Smooth muscle cell (in vitro differentiated cells): ENCODE data around the gene PLEKHG1. TPM values are rescaled to one million over a fixed set of nuclear protein-coding genes. Genes with fewer than 3 reads are reported as not detected.

Experiments
- DNase-seq: peaks from one replicate; lab custom pipeline; 2025; ENCODE audit not compliant: unreplicated experiment; lab: John Stamatoyannopoulos, UW
- H2AFZ ChIP-seq: fragments of 200-600 bp; sonication (generic); 2 replicates; pipeline ENCODE4 v1.6.0; 2016; ENCODE audit warnings: antibody characterized with exemption, low read depth, mild to moderate bottlenecking
- H3F3A ChIP-seq: fragments of 200-600 bp; sonication (generic); 2 replicates; pipeline ENCODE4 v1.6.0; 2017; ENCODE audit warnings: antibody characterized with exemption, low read depth
- H3K27ac ChIP-seq: fragments of 200-600 bp; sonication (generic); 2 replicates; pipeline ENCODE4 v1.5.1; 2016; ENCODE audit warnings: low read depth, mild to moderate bottlenecking
- H3K27me3 ChIP-seq: fragments of 200-600 bp; sonication (generic); 2 replicates; pipeline ENCODE4 v1.6.1; 2016; ENCODE audit warnings: low read depth, mild to moderate bottlenecking
- H3K36me3 ChIP-seq: fragments of 200-600 bp; sonication (generic); 2 replicates; pipeline ENCODE4 v1.5.1; 2016; ENCODE audit warnings: low read depth
- H3K4me1 ChIP-seq: fragments of 200-600 bp; sonication (generic); 2 replicates; pipeline ENCODE4 v1.5.1; 2016; ENCODE audit warnings: low read depth
- H3K4me2 ChIP-seq: fragments of 200-600 bp; sonication (generic); 2 replicates; pipeline ENCODE4 v1.6.0; 2016; ENCODE audit warnings: mild to moderate bottlenecking
- H3K4me3 ChIP-seq: fragments of 200-600 bp; sonication (generic); 2 replicates; pipeline ENCODE4 v1.5.1; 2016; ENCODE audit warnings: mild to moderate bottlenecking
- H3K79me2 ChIP-seq: fragments of 200-600 bp; sonication (generic); 2 replicates; pipeline ENCODE4 v1.6.0; 2016; ENCODE audit warnings: low read depth, mild to moderate bottlenecking
- H3K9ac ChIP-seq: fragments of 200-600 bp; sonication (generic); 2 replicates; pipeline ENCODE4 v1.6.0; 2016; ENCODE audit warnings: low read depth
- H3K9me3 ChIP-seq: fragments of 200-600 bp; sonication (generic); replicated peaks from 2 replicates; pipeline ENCODE4 v1.5.1; 2016; ENCODE audit warnings: low read depth
- H4K20me1 ChIP-seq: fragments of 200-600 bp; sonication (generic); 2 replicates; pipeline ENCODE4 v1.6.0; 2016; ENCODE audit warnings: low read depth
- WGBS: methylation state at CpG from one replicate; pipeline ENCODE4 v1.1.7; 2016; ENCODE audit warnings: low lambda C conversion rate; 5-methylcytosine and 5-hydroxymethylcytosine counted together
- polyA plus RNA-seq: library from polyadenylated mRNA; unstranded; fragments of >200 nt; fragmentation: Nextera tagmentation; extraction: Ambion mirVana; gene quantifications from 2 replicates; pipeline ENCODE4 v1.2.1, GENCODE V29; 2016
- total RNA-seq: library from RNA; depleted of rRNA; stranded (reverse); fragments of >200 nt; gene quantifications from 2 replicates; pipeline ENCODE4 v1.2.3, GENCODE V29; 2014
- TF ChIP-seq, protein P1 (sequence below): fragments of 200-600 bp; sonication (generic); IDR thresholded peaks from 2 replicates; pipeline ENCODE4 v1.5.1; 2017; ENCODE audit warnings: borderline replicate concordance, mild to moderate bottlenecking, antibody characterized with exemption; ENCODE audit not compliant: insufficient read depth, poor library complexity, severe bottlenecking

PLEKHG1 gene
- total and polyA plus RNA-seq, 2 experiments from 2014 or later, result 1.5 to 13.5 TPM

DNA sequence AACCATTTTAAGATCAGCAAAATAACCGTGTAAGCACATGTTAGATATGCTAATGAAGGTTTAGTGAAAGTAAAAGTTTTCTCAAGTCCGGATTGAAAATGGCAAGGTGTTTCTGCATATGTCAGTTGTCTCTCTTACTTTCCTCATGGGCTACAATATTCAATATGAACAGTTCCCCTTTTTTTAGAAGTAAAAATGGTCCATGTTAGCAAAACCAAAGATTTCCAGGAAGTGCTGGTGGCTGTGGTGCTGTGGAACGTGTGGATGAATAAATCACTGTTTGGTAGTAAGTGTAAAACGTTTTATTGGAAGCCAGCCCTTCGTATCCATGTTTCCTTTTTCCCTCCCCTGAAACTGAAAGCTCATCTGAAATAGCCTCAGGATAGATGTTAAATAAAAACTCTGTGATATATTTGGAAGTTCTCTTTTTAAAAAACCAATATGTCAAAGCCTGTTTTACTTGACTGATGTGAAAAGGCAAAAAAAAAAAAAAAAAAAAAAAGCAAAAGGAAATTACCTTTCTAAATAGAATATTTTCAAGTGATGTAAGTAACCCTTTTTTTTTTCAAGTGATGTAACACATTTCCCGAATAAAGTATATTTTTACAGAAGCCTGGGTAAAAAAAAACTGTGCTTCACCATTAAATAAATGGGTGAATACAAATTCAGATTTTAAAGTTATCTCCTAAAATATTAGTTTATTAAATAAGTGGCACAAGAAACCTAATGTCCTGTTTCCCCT, 41.9 kb downstream of the PLEKHG1 start:
- Histone ChIP-seq H2AFZ (no peak overlapping the region), H3K4me1 (no peaks in the 10 kb centered on the region), H3K27me3 (peaks cover 4% of the 10 kb centered on the region), H3K4me3 (no peak overlapping the region), H3K79me2 (no peaks in the 10 kb centered on the region), H4K20me1 (no peaks in the 10 kb centered on the region), H3K36me3 (no peaks in the 10 kb centered on the region), H3K9ac (no peak overlapping the region), H3K27ac (no peak overlapping the region), H3F3A (no peaks in the 10 kb centered on the region), H3K9me3 (no peaks in the 10 kb centered on the region), H3K4me2 (peak overlapping the region; percentile 35)
- TF ChIP-seq, protein P1, sequence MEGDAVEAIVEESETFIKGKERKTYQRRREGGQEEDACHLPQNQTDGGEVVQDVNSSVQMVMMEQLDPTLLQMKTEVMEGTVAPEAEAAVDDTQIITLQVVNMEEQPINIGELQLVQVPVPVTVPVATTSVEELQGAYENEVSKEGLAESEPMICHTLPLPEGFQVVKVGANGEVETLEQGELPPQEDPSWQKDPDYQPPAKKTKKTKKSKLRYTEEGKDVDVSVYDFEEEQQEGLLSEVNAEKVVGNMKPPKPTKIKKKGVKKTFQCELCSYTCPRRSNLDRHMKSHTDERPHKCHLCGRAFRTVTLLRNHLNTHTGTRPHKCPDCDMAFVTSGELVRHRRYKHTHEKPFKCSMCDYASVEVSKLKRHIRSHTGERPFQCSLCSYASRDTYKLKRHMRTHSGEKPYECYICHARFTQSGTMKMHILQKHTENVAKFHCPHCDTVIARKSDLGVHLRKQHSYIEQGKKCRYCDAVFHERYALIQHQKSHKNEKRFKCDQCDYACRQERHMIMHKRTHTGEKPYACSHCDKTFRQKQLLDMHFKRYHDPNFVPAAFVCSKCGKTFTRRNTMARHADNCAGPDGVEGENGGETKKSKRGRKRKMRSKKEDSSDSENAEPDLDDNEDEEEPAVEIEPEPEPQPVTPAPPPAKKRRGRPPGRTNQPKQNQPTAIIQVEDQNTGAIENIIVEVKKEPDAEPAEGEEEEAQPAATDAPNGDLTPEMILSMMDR, result no peak
- no peak for DNase-seq
- 65% methylated on average over 6 of the region's 6 CpGs for WGBS

DNA sequence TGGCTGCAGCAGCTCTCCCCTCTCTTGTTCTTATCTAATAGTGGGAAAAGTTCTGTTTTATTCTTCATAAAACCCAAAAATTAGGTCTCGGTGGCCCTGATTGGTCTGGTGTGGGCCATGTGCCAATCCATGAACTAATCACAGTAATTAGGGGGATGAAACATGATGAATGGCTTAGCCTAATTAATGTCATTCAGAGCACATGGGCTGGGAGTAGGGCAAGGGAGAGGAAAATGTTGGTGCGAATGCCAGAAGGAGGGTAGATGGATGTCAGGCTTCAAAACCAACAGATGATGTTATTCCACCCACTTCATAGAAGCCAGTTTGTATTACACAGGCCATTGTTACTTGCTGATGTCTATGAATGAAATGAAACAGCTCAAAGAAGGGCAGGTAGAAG, 46.5 kb downstream of the PLEKHG1 start:
- Histone ChIP-seq H3K4me3 (no peak overlapping the region), H3K79me2 (no peaks in the 10 kb centered on the region), H3K36me3 (no peaks in the 10 kb centered on the region), H3K27ac (no peak overlapping the region), H2AFZ (no peak overlapping the region), H3K9me3 (no peaks in the 10 kb centered on the region), H3K27me3 (peaks cover 4% of the 10 kb centered on the region), H3K9ac (no peak overlapping the region), H3K4me2 (no peak overlapping the region), H4K20me1 (no peaks in the 10 kb centered on the region), H3K4me1 (no peaks in the 10 kb centered on the region), H3F3A (no peaks in the 10 kb centered on the region)
- WGBS, result 98% methylated on average over 2 of the region's 2 CpGs
- DNase-seq, result no peak
- TF ChIP-seq, protein P1, result no peak

DNA sequence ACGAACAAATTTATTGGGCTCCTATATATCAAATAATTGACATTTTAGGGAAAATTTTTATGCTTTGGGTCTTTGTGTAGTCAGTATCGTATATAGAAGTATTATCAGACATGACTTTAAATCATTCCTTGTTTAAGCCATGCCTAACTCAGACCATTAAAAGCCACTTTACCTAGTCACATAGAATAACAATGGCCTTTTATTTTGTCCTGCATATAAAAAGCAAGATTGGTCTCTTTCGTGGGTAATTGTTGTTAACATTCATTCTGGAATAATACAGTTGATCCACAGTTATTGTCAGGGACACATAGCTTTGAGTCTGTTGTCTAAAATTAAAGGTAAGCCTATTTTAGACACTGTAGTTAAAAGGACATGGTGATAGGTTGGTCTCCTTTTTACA, 47.4 kb downstream of the PLEKHG1 start:
- TF ChIP-seq, protein P1, result no peak
- 81% methylated on average over 3 of the region's 3 CpGs for WGBS
- Histone ChIP-seq H3K9ac (no peak overlapping the region), H3K27me3 (peaks cover 4% of the 10 kb centered on the region), H2AFZ (no peak overlapping the region), H3K36me3 (no peaks in the 10 kb centered on the region), H3K79me2 (no peaks in the 10 kb centered on the region), H3K4me3 (no peak overlapping the region), H3K4me2 (no peak overlapping the region), H3K4me1 (no peaks in the 10 kb centered on the region), H3F3A (no peaks in the 10 kb centered on the region), H3K27ac (no peak overlapping the region), H4K20me1 (no peaks in the 10 kb centered on the region), H3K9me3 (no peaks in the 10 kb centered on the region)
- DNase-seq, result no peak

Other genes starting within 250 kb of the PLEKHG1 start
- gene IYD, start 230.9 kb upstream of the PLEKHG1 start, total RNA-seq, result not detected in 2 replicates
- not detected in 2 replicates for gene IYD, start 230.9 kb upstream of the PLEKHG1 start, polyA plus RNA-seq